ENCODE data around the gene HDLBP. TPM values are rescaled to one million over a fixed set of nuclear protein-coding genes. Genes with fewer than 3 reads are reported as not detected.

Gene HDLBP
- polyA plus RNA-seq, 1 experiment, result 707 TPM

DNA sequence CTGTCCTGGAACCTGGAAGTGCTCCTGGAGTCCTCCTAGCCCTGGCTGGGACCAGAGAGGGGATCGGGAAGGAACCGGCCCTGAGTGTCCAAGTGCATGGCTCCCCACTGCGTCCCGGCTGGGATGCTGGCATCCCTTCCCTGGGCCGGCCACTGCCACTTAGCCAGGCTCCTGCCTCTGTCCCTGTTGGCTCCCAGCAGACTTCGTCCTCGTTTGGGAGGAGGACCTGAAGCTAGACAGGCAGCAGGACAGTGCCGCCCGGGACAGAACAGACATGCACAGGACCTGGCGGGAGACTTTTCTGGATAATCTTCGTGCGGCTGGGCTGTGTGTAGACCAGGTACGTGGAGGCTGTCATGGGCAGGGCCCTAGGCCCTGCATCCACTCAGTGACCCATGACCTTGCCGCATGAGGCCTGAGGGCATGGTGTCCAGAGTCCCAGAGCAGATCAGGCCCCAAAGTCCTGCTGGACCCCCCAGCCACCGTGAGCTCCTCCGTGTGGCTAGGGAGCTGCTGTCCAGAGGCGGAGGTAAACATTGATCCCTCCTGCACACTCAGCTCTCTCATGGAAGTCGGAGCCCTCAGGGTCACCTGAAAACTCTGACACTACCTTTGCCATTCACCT, 119.9 kb downstream of the HDLBP start:
- no peak overlapping the region for H3K27ac ChIP-seq (ENCODE audit: low read depth, low read length)
- POLR2A ChIA-PET, result no interaction called here

GRCh38 chr2:241194811-241195210, 120.7 kb downstream of the HDLBP start:
- ChIA-PET POLR2A (no interaction called here), CTCF (no interaction called here)

More for the DNA sequence above, 119.9 kb downstream of the HDLBP start:
- Histone ChIP-seq H3K9me3 (ENCODE audit: control insufficient read depth, insufficient read depth, low read length) (no peaks in the 10 kb centered on the region; the same call in 1 of the 2 replicates), H3K27me3 (ENCODE audit: control insufficient read depth, insufficient read depth, low read length) (peaks cover 14% of the 10 kb centered on the region), H3K4me3 (ENCODE audit: low read depth, low read length) (no peak overlapping the region)
- no peak for TF ChIP-seq CTCF (IDR thresholded peaks at IDR 0.05; ENCODE audit: low read depth, low read length)
- CTCF ChIA-PET, result interaction anchor here (1.2 kb wide), 1 partner anchor 344 kb away, joined by 4 read pairs; no protein-coding TSS in a partner anchor
- DNase-seq (ENCODE audit: low read depth, low spot score), result no peak

DNA sequence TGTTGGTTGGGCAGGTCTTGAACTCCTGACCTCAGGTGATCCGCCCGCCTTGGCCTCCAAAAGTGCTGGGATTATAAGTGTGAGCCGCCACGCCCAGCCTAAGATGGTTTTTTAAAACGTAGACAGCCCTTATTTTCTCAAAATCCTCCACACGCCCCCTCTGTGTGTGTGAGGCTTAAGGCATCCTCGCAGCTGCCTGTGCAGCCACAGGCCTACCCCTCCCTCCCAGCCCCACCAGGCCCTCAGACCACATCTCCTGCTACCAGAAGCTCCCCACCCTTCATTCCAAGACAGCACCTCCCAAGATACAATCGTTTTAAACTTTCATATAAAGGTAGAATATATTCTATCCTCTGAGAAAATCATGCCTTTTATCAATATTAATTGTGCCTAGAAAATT, 122.2 kb downstream of the HDLBP start:
- Histone ChIP-seq H3K9me3 (ENCODE audit: control insufficient read depth, insufficient read depth, low read length) (no peaks in the 10 kb centered on the region; the same call in 1 of the 2 replicates), H3K4me3 (ENCODE audit: low read depth, low read length) (no peak overlapping the region), H3K27ac (ENCODE audit: low read depth, low read length) (no peak overlapping the region), H3K27me3 (ENCODE audit: control insufficient read depth, insufficient read depth, low read length) (peaks cover 16% of the 10 kb centered on the region)
- ChIA-PET CTCF (no interaction called here), POLR2A (no interaction called here)
- no peak for DNase-seq (ENCODE audit: low read depth, low spot score)
- TF ChIP-seq CTCF (IDR thresholded peaks at IDR 0.05; ENCODE audit: low read depth, low read length), result no peak

More at GRCh38 chr2:241194811-241195210, 120.7 kb downstream of the HDLBP start:
- no peak for DNase-seq (ENCODE audit: low read depth, low spot score)
- no peak for TF ChIP-seq CTCF (IDR thresholded peaks at IDR 0.05; ENCODE audit: low read depth, low read length)
- Histone ChIP-seq H3K9me3 (ENCODE audit: control insufficient read depth, insufficient read depth, low read length) (no peaks in the 10 kb centered on the region; the same call in 1 of the 2 replicates), H3K27me3 (ENCODE audit: control insufficient read depth, insufficient read depth, low read length) (peaks cover 14% of the 10 kb centered on the region), H3K4me3 (ENCODE audit: low read depth, low read length) (no peak overlapping the region), H3K27ac (ENCODE audit: low read depth, low read length) (no peak overlapping the region)

GRCh38 chr2:241191081-241191480, 124.4 kb downstream of the HDLBP start:
- CTCF ChIA-PET, result no interaction called here
- POLR2A ChIA-PET, result no interaction called here
- no peak for DNase-seq (ENCODE audit: low read depth, low spot score)

More at GRCh38 chr2:241191081-241191480, 124.4 kb downstream of the HDLBP start:
- Histone ChIP-seq H3K4me3 (ENCODE audit: low read depth, low read length) (no peak overlapping the region), H3K27me3 (ENCODE audit: control insufficient read depth, insufficient read depth, low read length) (peaks cover 15% of the 10 kb centered on the region), H3K9me3 (ENCODE audit: control insufficient read depth, insufficient read depth, low read length) (no peaks in the 10 kb centered on the region; the same call in 1 of the 2 replicates), H3K27ac (ENCODE audit: low read depth, low read length) (no peak overlapping the region)
- no peak for TF ChIP-seq CTCF (IDR thresholded peaks at IDR 0.05; ENCODE audit: low read depth, low read length)

Data from AG04450 (cell line).